NCI-H524 (cell line): ENCODE results near the gene SMYD1.

ENCODE experiments used
- DNase-seq, 2 experiments: peaks; one replicate each; lab custom pipeline; 2025; lab: John Stamatoyannopoulos, UW

SMYD1 gene

GRCh38 chr2:88144914-88145497 lies 77.4 kb downstream of the SMYD1 start:
- DNase-seq: no peak

DNA sequence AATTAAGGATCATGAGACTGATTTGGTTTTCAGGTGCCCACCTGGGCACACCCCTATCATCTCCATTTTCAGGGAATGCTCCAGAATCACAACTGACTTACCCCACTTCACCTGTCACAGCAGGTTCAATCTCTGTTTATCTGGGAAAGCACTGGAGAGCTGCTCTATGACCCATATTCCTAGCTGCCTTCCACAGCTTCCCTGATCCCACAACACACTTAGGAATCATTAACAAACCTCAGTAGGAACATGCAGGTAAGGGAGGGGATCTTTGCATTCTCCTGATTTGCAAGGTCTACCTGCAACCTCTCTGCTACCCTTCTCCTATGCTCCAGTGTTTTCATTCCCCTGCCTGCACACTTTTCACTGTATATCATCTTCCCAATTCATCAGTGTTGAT lies 79.0 kb downstream of the SMYD1 start:
- DNase-seq: no peak

GRCh38 chr2:88147145-88147544 lies 79.5 kb downstream of the SMYD1 start:
- no peak for DNase-seq

- no peak for DNase-seq
These were observed 81.4 kb downstream of the SMYD1 start for GRCh38 chr2:88148929-88149438.

DNA sequence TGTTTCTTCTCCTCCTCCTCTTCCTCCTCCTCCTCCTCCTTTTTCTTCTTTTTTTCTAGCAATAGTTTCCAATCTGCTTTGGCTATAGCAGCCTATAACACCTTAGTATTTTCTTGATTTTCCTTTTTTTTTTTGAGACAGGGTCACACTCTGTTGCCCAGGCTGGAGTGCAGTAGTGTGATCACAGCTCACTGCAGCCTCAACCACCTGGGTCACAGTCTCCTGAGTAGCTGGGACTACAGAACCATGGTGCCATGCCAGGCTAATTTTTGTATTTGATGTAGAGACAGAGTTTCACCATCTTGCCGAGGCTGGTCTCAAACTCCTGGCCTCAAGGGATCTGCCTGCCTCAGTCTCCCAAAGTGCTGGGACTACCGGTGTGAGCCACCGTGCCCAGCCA lies 91.9 kb downstream of the SMYD1 start:
- no peak for DNase-seq

- peak; percentile 46 to 74 for DNase-seq
These were observed 92.4 kb downstream of the SMYD1 start for GRCh38 chr2:88159955-88160415.

DNA sequence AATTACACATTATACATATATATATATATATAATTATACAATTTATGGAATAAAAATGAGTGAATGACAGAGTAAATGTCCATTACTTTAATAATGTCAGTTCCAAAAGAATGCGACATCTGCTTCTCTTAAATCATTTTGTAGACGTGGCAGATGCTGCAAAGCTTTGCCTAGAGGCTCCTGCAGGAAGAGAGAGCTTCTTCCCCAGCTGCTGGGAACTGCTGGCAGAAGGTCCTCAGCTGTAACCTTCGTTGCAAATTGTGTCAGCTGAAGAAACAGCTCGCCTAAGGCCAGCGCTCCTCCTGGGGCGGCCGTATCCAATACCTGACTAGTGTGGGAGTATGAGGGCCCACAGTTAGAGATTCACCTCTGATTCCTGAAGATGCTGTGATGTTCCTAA lies 92.9 kb downstream of the SMYD1 start:
- peak; percentile 55 to 85 for DNase-seq

DNA sequence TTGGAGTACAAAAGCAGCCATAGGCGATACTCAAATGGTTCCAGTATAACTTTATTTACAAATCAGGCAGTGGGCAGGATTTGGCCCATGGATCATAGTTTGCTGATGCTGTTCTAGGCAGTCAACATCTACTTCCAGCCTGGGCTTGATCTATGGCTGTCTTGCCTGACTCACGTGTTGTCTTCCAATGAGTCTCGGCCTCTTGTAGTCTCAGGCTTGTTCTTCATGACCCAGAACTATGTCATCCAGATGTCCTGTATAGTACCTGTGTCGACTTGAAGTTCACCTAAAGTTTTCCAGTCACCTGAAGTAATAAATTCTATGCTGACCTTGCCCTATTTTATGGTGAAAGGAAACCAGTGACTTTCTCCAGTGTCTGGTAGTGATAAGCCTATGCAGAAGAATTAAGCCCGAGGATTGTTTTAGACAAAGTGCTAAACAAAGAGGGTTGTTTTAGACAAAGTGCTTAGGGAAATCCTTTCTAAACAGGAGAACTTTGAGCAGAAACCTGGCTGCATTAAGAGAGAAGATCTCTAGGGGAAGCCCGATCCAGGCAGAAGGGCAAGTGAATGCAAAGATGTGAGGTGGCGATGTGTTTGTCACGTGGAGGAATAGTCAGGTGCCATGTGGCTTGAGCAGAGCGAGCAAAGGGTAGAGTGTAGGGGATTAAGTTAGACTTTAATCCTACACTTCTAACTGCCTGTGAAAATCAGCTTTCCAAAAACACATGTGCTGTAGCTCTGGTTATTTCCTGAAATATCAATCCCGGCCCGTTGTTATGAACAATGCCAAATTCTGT lies 94.0 kb downstream of the SMYD1 start:
- DNase-seq: peak; percentile 14 to 70
